Measurements from ENCODE around the gene ALKAL2.

The ALKAL2 gene

DNA sequence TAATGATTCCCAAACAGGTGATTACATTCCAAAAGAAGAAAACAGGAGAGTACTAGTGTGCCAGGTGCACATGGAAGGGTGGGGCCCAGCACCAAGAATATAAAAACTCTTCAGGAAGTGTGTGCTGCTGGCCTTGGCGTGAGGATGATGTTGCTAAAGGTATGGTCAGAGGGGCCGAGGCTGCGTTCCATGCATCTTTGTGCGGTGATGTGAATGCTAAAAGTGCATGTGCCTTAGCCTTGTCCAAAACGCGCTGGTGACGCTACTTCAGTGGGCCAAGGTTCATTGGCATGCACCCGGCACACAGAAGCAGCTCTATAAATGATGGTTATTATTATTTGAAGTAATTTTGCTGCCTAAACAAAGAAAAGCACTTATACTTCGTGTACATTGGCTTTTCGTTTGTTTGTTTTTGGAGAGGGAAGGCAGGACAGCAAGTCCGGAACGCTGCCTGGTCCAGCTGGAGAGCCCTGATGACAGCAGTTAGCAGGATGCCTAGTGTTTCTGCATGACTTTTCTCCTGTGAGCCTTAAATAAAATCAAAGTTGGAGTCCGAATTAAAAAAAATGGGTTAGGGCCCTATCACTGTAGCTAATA is 2.9 kb downstream of the ALKAL2 start:
- TF ChIP-seq ZNF274 (IDR thresholded peaks at IDR 0.05; ENCODE audit: low read depth, low read length) = no peak
- no peak overlapping the region for H3K4me3 ChIP-seq (ENCODE audit: low read length)

DNA sequence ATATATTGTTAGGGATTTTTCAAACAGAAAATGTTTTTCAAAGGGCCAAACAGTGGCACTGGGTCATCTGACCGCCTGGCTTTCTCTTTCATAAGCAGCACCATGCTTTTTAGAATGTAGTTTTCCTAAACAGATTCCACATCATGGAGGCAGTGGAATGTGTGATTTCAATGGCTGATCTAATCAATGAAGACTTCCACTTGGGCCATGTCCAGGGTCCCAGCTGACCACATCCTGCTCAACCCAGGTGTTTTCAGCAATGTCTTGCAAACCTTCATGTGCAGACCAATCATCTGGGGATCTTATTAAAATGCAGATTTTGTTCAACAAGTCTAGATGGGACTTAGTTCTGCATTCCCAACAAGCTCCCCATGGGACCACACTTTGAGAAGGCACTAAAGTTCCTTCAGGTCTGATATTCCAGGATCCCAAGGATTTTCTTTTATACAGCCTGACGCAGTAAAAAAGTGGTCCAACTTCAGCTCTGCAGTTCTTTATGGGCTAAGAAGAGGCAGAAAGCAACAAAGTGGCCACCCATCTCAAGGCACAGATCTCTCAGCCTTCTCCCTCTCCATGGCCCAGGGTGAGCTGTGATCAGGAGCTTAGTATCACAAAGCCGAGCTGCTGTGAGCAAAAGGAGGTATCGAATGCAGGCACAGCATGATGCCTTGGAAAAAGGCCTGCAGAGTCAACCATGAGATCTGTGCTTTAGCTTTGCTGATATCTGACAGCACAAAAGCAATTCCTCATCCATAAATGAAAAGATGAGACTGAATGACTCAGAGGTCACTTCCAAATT is 3.7 kb downstream of the ALKAL2 start:
- no peak overlapping the region for H3K4me3 ChIP-seq (ENCODE audit: low read length)
- no peak for TF ChIP-seq ZNF274 (IDR thresholded peaks at IDR 0.05; ENCODE audit: low read depth, low read length)

DNA sequence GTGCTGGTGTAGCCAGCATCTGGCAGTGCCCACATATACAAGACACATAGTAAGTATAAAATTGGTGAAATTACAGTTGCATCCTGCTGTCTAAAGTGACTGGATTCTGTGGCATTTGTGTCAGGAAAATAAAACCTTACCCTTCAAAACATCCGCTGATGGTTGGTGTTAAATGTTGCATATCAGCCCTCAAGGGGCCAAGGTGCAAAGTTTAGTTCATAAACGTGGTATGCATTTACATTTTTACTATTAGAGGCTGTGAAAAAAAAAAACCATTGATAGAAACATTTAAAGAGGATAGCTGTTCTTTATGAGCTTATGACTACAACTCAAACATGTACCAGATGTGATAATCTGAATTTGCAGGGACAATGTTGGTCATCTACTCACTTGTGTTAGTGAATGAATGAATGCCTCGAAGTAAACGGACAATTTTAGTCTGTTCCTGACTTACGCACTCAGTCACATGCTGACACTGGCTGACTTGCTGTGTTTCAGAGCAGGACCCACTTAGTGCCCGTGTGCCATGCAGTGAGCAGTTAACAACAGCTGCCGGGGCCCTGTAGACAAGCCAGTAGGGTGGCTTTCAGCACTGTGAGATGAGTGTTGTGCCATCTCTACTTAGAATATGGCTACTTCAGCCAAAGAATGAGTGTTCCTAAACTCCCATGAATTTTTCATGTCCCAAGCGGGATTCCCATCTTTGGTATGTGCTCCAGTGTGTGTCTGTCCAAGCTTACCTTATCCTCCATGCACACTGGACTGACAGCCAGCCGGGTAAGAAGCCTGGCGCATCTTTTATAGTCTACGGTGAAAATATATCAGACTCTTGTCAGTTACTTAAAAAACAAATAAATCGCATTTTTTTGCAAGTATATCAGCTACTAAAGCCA is 5.3 kb downstream of the ALKAL2 start:
- no peak overlapping the region for H3K4me3 ChIP-seq (ENCODE audit: low read length)
- no peak for TF ChIP-seq ZNF274 (IDR thresholded peaks at IDR 0.05; ENCODE audit: low read depth, low read length)

DNA sequence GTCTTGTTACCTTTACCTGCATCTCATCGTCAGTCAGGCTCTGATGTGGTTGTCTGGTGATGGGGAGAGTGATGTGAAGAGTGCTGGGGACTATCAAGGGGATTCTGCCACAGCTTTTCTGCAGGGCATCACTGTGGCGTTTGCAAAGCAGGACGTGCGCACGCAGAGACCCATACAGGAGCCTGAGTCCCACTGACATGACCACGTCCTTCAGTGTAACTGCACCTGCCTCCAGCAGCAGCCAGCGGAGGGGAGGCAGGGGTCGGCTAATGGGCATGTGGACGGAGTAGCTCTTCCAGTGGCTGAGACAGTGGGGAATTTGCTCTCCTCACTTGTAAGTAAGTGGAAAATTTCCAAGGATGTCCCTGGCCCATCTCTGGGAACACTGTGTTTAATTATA is 6.5 kb downstream of the ALKAL2 start:
- no peak overlapping the region for H3K4me3 ChIP-seq (ENCODE audit: low read length)
- no peak for TF ChIP-seq ZNF274 (IDR thresholded peaks at IDR 0.05; ENCODE audit: low read depth, low read length)

DNA sequence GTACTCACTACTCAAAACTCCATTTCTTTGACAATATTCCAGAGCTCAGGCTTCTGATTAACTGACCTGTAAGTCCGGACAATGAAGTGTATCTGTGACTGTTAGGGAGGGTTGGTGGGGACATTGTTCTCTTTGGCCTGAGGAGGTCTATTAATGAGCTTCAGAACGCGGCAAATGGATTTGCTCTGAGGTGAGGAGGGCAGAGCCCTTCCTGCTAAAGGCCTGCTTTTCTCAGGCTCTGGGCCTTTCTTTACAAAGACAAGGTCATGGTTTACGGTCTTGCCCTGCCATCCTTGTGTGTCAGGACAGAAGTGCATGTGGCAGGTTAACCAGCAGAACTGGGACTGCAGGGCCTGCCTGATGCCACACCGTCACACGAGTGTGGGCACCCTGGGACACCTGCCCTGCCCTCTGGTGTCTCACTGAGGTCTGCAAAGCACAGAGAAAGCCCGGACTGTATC is 7.2 kb downstream of the ALKAL2 start:
- TF ChIP-seq ZNF274 (IDR thresholded peaks at IDR 0.05; ENCODE audit: low read depth, low read length) = no peak
- H3K4me3 ChIP-seq (ENCODE audit: low read length) = no peak overlapping the region

DNA sequence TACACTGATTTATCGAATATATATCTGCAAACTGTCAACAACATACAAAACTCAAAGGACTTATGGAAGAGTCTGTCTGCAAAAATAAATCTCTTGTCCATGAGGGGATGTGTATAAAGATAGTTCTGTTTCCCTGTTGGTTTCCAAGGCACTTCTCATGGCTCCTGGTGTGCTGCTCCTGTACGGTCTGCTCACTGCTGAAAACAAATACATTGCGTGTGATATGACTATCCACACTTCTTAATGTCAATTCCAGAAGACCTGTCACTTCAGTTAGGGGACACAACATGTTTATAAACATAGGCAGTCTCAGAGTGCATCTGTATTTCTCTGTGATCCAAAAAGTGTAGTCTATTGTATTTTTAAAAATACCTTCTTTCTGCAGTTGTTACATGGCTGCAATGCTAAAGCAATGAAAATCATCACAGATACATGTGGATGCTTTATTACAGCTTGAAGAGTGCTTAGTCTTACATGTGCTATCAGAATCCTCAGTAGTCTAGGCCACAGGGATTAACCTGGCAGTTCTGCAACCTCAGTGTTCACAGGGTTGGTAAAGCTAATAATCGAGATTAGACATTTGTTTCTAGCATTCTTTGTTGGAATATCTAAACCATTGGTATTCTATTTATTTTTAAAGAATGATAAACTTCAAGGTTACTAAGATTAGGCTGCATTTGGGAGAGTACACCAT is 7.8 kb downstream of the ALKAL2 start:
- TF ChIP-seq ZNF274 (IDR thresholded peaks at IDR 0.05; ENCODE audit: low read depth, low read length) = no peak

DNA sequence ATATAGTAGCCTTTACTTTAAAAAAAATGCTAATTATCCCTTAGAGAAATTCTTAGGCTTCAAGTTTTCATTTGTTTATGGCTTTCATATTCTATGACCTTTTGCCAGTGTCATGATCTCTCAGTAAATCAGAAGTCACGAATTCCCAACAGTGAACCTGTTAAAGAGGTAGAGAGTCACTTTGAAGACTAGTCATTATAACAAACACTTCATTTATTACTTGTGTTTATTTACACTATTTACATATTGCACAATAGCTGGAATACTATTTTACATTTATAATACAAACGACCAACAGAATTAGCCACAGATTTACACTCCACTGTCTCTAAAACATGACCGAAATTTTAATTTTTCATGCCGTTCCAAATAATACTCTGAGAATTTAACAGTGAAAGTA is 8.5 kb downstream of the ALKAL2 start:
- no peak for TF ChIP-seq ZNF274 (IDR thresholded peaks at IDR 0.05; ENCODE audit: low read depth, low read length)
- no peak overlapping the region for H3K4me3 ChIP-seq (ENCODE audit: low read length)

More for the DNA sequence above, 7.8 kb downstream of the ALKAL2 start:
- H3K4me3 ChIP-seq (ENCODE audit: low read length) = no peak overlapping the region

DNA sequence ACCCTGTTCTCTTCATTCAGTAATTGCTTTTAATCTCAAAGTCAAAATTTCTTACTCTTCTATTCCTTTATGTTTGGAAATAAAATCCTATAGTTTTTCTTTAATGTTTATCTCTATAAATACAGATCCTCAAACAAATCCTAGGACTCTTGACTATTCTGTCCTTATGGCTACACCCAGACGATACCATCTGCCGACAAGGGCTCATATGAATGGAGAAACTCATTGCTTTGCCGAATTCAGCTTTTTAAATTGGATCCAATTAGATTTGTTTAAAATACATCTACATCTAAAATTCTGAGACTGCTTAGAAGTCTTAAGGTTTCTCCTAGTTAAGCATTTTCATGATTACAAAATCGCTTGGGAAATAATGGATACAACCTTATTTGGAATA is 9.0 kb downstream of the ALKAL2 start:
- no peak overlapping the region for H3K4me3 ChIP-seq (ENCODE audit: low read length)
- TF ChIP-seq ZNF274 (IDR thresholded peaks at IDR 0.05; ENCODE audit: low read depth, low read length) = no peak

DNA sequence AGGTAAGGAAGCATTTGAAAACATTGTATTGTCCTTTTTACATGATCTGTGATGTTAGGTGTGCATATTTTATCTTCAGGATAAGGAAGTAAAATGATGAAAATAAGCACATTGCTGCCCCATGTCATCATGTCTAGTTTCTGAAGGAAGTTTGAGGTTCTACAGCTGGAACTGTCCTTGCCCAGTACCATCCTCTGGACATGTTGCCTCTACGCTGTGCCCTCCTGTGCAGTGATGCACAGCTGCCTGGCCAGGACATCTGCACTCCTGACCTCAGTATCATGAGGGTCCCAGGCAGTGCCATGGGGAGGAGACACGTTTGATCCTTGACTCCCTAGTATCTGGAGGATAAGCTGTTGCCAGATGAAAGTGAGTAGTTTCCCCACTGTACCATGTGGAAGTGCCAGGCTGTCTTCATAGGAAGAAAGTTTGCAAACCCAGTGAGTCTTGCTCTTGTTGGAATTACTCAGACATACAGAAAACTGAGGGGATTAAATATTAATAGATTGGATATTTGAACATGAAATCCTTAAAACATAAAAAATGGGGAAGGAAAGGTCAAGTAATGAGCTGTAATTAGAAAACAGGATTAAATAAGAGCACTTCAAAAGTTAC is 9.5 kb downstream of the ALKAL2 start:
- H3K4me3 ChIP-seq (ENCODE audit: low read length) = no peak overlapping the region
- TF ChIP-seq ZNF274 (IDR thresholded peaks at IDR 0.05; ENCODE audit: low read depth, low read length) = no peak

DNA sequence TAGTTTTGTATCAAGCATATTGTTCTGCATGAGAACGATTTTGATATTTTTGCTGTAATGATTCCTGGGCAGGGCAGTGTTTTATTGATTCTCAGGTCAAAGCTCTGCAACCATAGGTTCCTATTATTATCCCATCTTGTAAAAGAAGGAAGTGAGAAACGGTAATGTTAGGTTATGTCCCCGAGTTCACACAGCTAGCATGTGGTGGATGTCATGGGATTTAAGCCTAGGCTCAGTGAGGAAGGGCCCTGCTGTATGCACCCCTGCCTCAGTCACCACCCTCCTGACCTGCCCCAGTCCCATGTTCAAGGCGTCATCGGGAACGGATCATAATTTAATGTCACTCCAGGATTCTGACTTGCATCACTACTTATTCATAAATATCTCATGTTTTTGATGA is 12.4 kb downstream of the ALKAL2 start:
- no peak for TF ChIP-seq ZNF274 (IDR thresholded peaks at IDR 0.05; ENCODE audit: low read depth, low read length)
- H3K4me3 ChIP-seq (ENCODE audit: low read length) = no peak overlapping the region

DNA sequence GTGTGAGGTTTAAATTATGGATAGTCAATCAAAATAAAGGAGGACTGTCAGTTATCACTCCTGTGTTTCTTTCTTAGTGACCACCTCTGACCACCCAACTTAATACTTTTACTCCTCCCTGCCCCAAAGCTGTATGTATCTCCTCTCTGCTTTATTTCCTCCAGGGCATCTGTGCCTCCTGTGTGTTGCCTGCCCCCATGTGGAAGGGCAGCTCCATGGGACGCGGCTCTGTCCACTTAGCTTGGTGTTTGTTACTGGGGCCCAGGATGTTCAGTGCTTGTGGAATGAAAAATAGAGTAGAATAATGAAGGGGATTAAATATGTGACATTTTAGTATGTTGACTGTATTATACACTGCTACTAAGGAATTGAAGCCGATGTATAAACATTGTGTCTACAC is 13.4 kb downstream of the ALKAL2 start:
- TF ChIP-seq ZNF274 (IDR thresholded peaks at IDR 0.05; ENCODE audit: low read depth, low read length) = no peak
- H3K4me3 ChIP-seq (ENCODE audit: low read length) = no peak overlapping the region

DNA sequence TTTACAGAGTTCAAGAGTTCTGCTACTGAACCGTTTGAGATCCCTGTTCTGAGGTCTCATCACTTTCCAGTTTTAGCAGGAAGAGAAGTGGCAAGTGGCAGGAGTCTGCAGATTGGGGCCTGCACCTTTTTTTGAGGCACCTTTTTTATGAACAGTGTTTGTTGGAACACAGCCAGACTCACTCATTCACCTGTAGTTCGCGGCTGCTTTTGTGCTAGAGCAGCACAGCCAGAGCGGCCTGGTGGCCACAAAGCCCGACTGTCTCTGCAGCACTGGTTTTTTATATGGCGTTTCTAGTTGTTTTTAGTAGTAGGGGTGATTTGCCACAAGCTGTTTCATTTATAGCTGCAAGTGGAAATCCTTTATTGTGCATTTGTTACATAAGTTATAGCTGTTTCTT is 14.6 kb downstream of the ALKAL2 start:
- no peak overlapping the region for H3K4me3 ChIP-seq (ENCODE audit: low read length)
- no peak for TF ChIP-seq ZNF274 (IDR thresholded peaks at IDR 0.05; ENCODE audit: low read depth, low read length)

DNA sequence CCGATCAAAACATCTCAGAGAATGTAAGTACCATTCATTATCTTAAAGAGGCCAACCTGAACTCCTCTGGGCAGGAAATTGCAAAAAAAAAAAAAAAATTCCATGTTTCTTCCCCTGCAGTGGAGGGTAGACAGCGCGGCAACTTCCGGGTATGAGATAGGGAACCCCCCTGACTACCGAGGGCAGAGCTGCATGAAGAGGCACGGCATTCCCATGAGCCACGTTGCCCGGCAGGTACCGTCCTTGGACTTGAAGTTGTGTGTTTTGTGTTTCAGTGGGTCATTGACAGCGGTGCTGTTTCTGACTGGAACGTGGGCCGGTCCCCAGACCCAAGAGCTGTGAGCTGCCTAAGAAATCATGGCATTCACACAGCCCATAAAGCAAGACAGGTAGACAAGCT is 16.0 kb downstream of the ALKAL2 start:
- H3K4me3 ChIP-seq (ENCODE audit: low read length) = no peak overlapping the region
- TF ChIP-seq ZNF274 (IDR thresholded peaks at IDR 0.05; ENCODE audit: low read depth, low read length) = no peak

DNA sequence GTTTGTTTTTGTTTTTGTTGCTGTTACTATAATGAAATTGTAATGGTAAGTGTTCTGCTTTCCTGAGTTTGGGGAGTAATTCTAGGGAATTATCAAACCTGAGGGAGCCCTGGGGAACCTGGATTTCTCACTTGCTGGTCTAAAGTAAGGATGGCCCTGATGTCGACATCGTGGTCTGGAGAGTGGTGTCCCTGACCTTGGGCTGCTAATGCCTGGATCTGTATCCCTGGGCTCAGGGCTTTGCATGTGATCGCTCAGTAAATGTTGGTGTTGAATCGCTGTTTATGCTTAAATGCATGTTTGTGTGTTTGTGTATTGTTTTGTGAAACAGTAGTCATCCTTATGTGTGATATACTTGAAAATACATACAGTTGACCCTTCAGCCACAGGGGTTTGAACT is 17.0 kb downstream of the ALKAL2 start:
- no peak overlapping the region for H3K4me3 ChIP-seq (ENCODE audit: low read length)
- no peak for TF ChIP-seq ZNF274 (IDR thresholded peaks at IDR 0.05; ENCODE audit: low read depth, low read length)
